IPS-18a (cell line): ENCODE data around the gene ZNF37A.
"Not testable (repeated sequence)": the region's sequence is repeated elsewhere in the genome, so short reads cannot be mapped to it uniquely, and the experiment has no call there.

Experiments used
- H3K27ac ChIP-seq: one replicate; pipeline ENCODE4 v1.5.1; 2013; ENCODE audit warnings: low read length
- H3K27me3 ChIP-seq: one replicate; pipeline ENCODE4 v1.6.1; 2013; ENCODE audit warnings: mild to moderate bottlenecking, low read length; ENCODE audit not compliant: control insufficient read depth, insufficient read depth
- H3K36me3 ChIP-seq: one replicate; pipeline ENCODE4 v1.6.1; 2013; ENCODE audit warnings: low read depth, low read length; ENCODE audit not compliant: control insufficient read depth
- H3K4me1 ChIP-seq: one replicate; pipeline ENCODE4 v1.6.1; 2013; ENCODE audit warnings: low read depth, low read length; ENCODE audit not compliant: control insufficient read depth
- H3K4me3 ChIP-seq: one replicate; pipeline ENCODE4 v1.5.1; 2013; ENCODE audit warnings: low read length
- H3K9ac ChIP-seq: one replicate; pipeline ENCODE4 v1.6.1; 2013; ENCODE audit warnings: mild to moderate bottlenecking, low read length, moderate library complexity
- H3K9me3 ChIP-seq: one replicate; pipeline ENCODE4 v1.6.1; 2013; ENCODE audit warnings: low read depth, low read length; ENCODE audit not compliant: control insufficient read depth

The ZNF37A gene

GRCh38 chr10:38094927-38095574 lies 914 bp downstream of the ZNF37A start:
- Histone ChIP-seq H3K9ac (peak overlapping the region; percentile 58), H3K36me3 (peaks cover 19% of the 10 kb centered on the region), H3K4me3 (peak overlapping the region; percentile 92), H3K4me1 (no peaks in the 10 kb centered on the region), H3K27me3 (peaks cover 10% of the 10 kb centered on the region), H3K27ac (no peak overlapping the region), H3K9me3 (peaks cover 6% of the 10 kb centered on the region)

GRCh38 chr10:38102880-38103279 lies 8.7 kb downstream of the ZNF37A start:
- no peaks in the 10 kb centered on the region for H3K27me3 ChIP-seq
- peaks cover 59% of the 10 kb centered on the region for H3K9me3 ChIP-seq
- H3K4me1 ChIP-seq = no peaks in the 10 kb centered on the region
- H3K36me3 ChIP-seq = peaks cover 16% of the 10 kb centered on the region
- no peak overlapping the region for H3K27ac ChIP-seq
- no peak overlapping the region for H3K4me3 ChIP-seq
- no peak overlapping the region for H3K9ac ChIP-seq

GRCh38 chr10:38103756-38104155 lies 9.6 kb downstream of the ZNF37A start:
- no peaks in the 10 kb centered on the region for H3K27me3 ChIP-seq
- peaks cover 12% of the 10 kb centered on the region for H3K36me3 ChIP-seq
- peaks cover 64% of the 10 kb centered on the region for H3K9me3 ChIP-seq
- H3K4me3 ChIP-seq = no peak overlapping the region
- H3K27ac ChIP-seq = no peak overlapping the region
- no peak overlapping the region for H3K9ac ChIP-seq
- H3K4me1 ChIP-seq = no peaks in the 10 kb centered on the region

GRCh38 chr10:38112159-38112558 lies 18.0 kb downstream of the ZNF37A start:
- H3K27me3 ChIP-seq = no peaks in the 10 kb centered on the region

GRCh38 chr10:38118072-38118807 lies 24.1 kb downstream of the ZNF37A start:
- Histone ChIP-seq H3K9me3 (peaks cover 94% of the 10 kb centered on the region), H3K36me3 (peaks cover 37% of the 10 kb centered on the region), H3K9ac (no peak overlapping the region), H3K27me3 (no peaks in the 10 kb centered on the region), H3K27ac (no peak overlapping the region), H3K4me1 (no peaks in the 10 kb centered on the region), H3K4me3 (peak overlapping the region; percentile 9)

More at GRCh38 chr10:38112159-38112558, 18.0 kb downstream of the ZNF37A start:
- Histone ChIP-seq H3K9me3 (peaks cover 60% of the 10 kb centered on the region), H3K27ac (no peak overlapping the region), H3K4me3 (no peak overlapping the region), H3K9ac (no peak overlapping the region), H3K36me3 (peaks cover 18% of the 10 kb centered on the region), H3K4me1 (no peaks in the 10 kb centered on the region)

GRCh38 chr10:38119038-38119437 lies 24.9 kb downstream of the ZNF37A start:
- Histone ChIP-seq H3K36me3 (peaks cover 37% of the 10 kb centered on the region), H3K27ac (no peak overlapping the region), H3K9ac (no peak overlapping the region), H3K9me3 (peaks cover 95% of the 10 kb centered on the region), H3K4me1 (no peaks in the 10 kb centered on the region), H3K4me3 (peak overlapping the region; percentile 9), H3K27me3 (no peaks in the 10 kb centered on the region)

GRCh38 chr10:38127812-38128211 lies 33.7 kb downstream of the ZNF37A start:
- Histone ChIP-seq H3K4me3 (no peak overlapping the region), H3K9me3 (peaks cover 72% of the 10 kb centered on the region), H3K9ac (no peak overlapping the region), H3K4me1 (no peaks in the 10 kb centered on the region), H3K27ac (no peak overlapping the region), H3K36me3 (no peaks in the 10 kb centered on the region), H3K27me3 (no peaks in the 10 kb centered on the region)

- no peaks in the 10 kb centered on the region for H3K27me3 ChIP-seq
- no peak overlapping the region for H3K4me3 ChIP-seq
- H3K9ac ChIP-seq = no peak overlapping the region
- no peaks in the 10 kb centered on the region for H3K4me1 ChIP-seq
- H3K27ac ChIP-seq = no peak overlapping the region
- no peaks in the 10 kb centered on the region for H3K36me3 ChIP-seq
- peaks cover 79% of the 10 kb centered on the region for H3K9me3 ChIP-seq
These were observed 49.5 kb downstream of the ZNF37A start for GRCh38 chr10:38143587-38143986.

- H3K27ac ChIP-seq = no peak overlapping the region
- H3K9me3 ChIP-seq = peaks cover 70% of the 10 kb centered on the region
These were observed 52.6 kb downstream of the ZNF37A start for GRCh38 chr10:38146579-38147333.

GRCh38 chr10:38147686-38148085 lies 53.5 kb downstream of the ZNF37A start:
- Histone ChIP-seq H3K4me1 (no peaks in the 10 kb centered on the region), H3K27ac (no peak overlapping the region), H3K9me3 (peaks cover 65% of the 10 kb centered on the region), H3K9ac (no peak overlapping the region), H3K27me3 (no peaks in the 10 kb centered on the region), H3K4me3 (no peak overlapping the region), H3K36me3 (no peaks in the 10 kb centered on the region)

More at GRCh38 chr10:38146579-38147333, 52.6 kb downstream of the ZNF37A start:
- no peaks in the 10 kb centered on the region for H3K36me3 ChIP-seq
- H3K4me1 ChIP-seq = no peaks in the 10 kb centered on the region
- H3K27me3 ChIP-seq = no peaks in the 10 kb centered on the region
- no peak overlapping the region for H3K9ac ChIP-seq
- no peak overlapping the region for H3K4me3 ChIP-seq

- not testable (repeated sequence) for H3K27me3 ChIP-seq, H3K4me3 ChIP-seq, H3K36me3 ChIP-seq, H3K27ac ChIP-seq, H3K4me1 ChIP-seq, H3K9ac ChIP-seq
- H3K9me3 ChIP-seq = peaks cover 56% of the 10 kb centered on the region
These were observed 56.8 kb downstream of the ZNF37A start for GRCh38 chr10:38150891-38151463.
